SJSA1 (cell line): Measurements from ENCODE around the gene LIX1. TPM values are rescaled to one million over a fixed set of nuclear protein-coding genes. Genes with fewer than 3 reads are reported as not detected.
A peak's percentile ranks its signal among the peaks of the same experiment; 100 is the strongest.

Experiments
- DNase-seq, 2 experiments: peaks; one replicate each; pipeline ENCODE4 v3.0.0-alpha.2; 2015 to 2020; ENCODE audit warnings: low spot score in 2 of 2, low read depth in 1 of 2
- H3K27ac ChIP-seq: fragments of 250-450 bp; sonication (Bioruptor Pico); 2 replicates; pipeline ENCODE4 v1.5.1; 2020; ENCODE audit warnings: mild to moderate bottlenecking, moderate library complexity
- H3K27me3 ChIP-seq: fragments of 250-450 bp; sonication (Bioruptor Pico); replicated peaks from 2 replicates; pipeline ENCODE4 v1.5.1; 2020; ENCODE audit warnings: mild to moderate bottlenecking, moderate library complexity
- H3K36me3 ChIP-seq: fragments of 250-450 bp; sonication (Bioruptor Pico); 2 replicates; pipeline ENCODE4 v1.5.1; 2020; ENCODE audit warnings: mild to moderate bottlenecking
- H3K4me1 ChIP-seq: fragments of 250-450 bp; sonication (Bioruptor Pico); replicated peaks from 2 replicates; pipeline ENCODE4 v1.6.1; 2021; ENCODE audit warnings: mild to moderate bottlenecking
- H3K4me3 ChIP-seq: fragments of 250-450 bp; sonication (Bioruptor Pico); 2 replicates; pipeline ENCODE4 v1.5.1; 2020; ENCODE audit warnings: mild to moderate bottlenecking
- H3K9me3 ChIP-seq: fragments of 250-450 bp; sonication (Bioruptor Pico); replicated peaks from 2 replicates; pipeline ENCODE4 v1.5.1; 2020; ENCODE audit warnings: mild to moderate bottlenecking
- total RNA-seq: library from RNA; depleted of rRNA; stranded (reverse); fragments of >200 nt; shearing (Covaris generic); gene quantifications from 2 replicates; pipeline ENCODE4 v1.2.3, GENCODE V29; 2014

The LIX1 gene
- total RNA-seq, 1 experiment from 2014 or later = not detected

DNA sequence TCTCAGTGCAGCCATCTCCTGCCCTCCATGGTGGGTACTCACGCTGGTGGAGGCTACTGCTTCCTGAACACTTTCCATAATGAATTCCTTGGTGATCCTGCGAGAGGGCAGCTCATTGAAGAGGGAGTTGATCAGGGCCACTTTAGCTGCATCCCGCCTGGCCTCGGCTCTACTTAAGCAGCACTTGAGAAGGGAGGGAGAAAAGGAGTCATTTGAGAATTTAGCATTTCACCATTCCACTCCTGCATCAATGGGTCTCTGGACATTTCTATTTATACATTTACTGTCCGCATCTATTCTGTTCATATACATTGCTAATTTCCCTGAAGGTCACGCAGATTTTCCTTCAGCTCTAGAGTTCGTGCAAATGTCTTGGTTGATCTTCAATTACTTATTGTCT lies 35.1 kb downstream of the LIX1 start:
- Histone ChIP-seq H3K4me3 (no peak overlapping the region), H3K9me3 (no peaks in the 10 kb centered on the region), H3K27ac (no peak overlapping the region), H3K36me3 (no peaks in the 10 kb centered on the region), H3K4me1 (peaks cover under 1% of the 10 kb centered on the region), H3K27me3 (0 out of 2 replicates have a peak, but pooled peaks cover 7% of the 10 kb centered on the region)
- DNase-seq = no peak

DNA sequence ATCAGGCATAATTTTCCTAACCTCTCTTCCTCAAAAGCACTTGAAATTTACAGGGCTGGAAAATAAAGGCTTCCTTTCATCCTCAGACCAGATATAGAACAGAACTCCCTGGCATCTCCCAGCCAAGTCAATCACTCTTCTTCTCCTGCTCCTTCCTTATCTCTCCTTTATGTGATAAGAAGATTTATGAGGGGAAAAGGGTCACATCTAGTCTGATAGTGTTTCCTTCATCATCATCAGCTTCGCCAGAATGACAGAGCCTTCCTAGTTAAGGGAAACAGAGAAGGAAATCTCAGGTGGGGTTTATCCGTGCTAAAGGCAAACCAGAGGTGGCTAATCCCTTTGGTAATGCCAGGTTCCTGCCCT lies 36.2 kb downstream of the LIX1 start:
- Histone ChIP-seq H3K9me3 (no peaks in the 10 kb centered on the region), H3K27me3 (0 out of 2 replicates have a peak, but pooled peaks cover 6% of the 10 kb centered on the region), H3K4me3 (no peak overlapping the region), H3K36me3 (no peaks in the 10 kb centered on the region), H3K27ac (no peak overlapping the region), H3K4me1 (peaks cover 9% of the 10 kb centered on the region)
- no peak for DNase-seq

DNA sequence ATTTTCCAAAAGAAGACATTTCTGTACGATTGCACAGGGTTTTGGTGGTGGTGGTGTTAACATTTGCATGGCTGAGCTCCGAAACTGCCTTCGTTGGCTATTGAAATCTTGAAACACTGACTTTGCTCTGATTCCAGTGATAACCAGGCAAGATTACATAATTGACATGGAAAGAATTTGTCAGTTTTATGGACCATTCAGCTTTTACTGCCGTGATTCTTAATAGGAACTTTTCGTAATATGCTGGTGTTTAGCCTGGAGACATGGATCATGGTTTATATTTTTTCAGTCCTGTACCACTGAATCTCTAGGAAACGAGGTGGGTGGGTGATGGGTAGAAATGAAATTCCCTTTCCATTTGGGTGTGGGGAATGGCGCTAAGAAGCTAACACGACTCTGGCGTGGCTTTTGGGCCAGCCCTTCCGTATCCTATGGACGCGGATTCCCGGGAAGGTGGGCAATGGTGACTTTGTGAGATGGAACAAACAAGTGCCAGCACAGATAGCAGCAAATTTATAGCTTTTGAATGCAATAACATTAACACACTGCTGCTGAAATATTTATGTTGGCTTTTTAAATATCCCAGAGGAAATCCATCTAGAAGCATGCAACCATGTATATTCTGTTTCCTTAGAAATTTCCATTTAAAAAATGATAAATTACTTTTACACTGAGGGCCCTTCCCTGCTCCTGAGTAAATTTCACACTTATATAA lies 36.8 kb downstream of the LIX1 start:
- no peaks in the 10 kb centered on the region for H3K36me3 ChIP-seq
- no peaks in the 10 kb centered on the region for H3K9me3 ChIP-seq
- H3K4me1 ChIP-seq = peaks cover 11% of the 10 kb centered on the region
- H3K4me3 ChIP-seq = no peak overlapping the region
- 0 out of 2 replicates have a peak, but pooled peaks cover 5% of the 10 kb centered on the region for H3K27me3 ChIP-seq
- DNase-seq = no peak
- H3K27ac ChIP-seq = no peak overlapping the region

DNA sequence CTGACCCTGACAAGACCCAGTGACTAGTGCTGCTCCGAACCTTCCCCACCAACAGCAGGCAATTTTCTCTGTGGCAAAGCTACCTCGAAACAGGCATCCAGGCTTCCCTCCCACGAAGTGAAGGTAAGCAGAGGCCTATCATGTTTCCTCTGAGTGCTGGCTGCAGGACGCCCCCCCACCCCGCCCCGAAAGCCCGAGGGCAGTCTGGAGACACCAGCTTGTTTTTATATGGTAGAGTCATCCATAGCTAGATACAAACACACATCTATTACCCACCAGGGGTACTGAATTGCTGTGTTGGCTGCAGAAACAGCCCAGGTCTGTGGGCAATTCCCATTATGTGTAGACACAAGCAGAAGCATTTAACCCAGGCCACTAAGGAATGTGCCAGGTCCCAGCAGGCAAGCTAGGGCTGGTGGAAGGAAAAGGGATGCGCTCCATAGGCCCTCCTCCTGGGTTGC lies 40.4 kb downstream of the LIX1 start:
- Histone ChIP-seq H3K27me3 (peaks cover 12% of the 10 kb centered on the region; the same call in 1 of the 2 replicates), H3K36me3 (no peaks in the 10 kb centered on the region), H3K4me3 (no peak overlapping the region), H3K9me3 (no peaks in the 10 kb centered on the region), H3K27ac (no peak overlapping the region), H3K4me1 (peaks cover 11% of the 10 kb centered on the region)
- no peak for DNase-seq

DNA sequence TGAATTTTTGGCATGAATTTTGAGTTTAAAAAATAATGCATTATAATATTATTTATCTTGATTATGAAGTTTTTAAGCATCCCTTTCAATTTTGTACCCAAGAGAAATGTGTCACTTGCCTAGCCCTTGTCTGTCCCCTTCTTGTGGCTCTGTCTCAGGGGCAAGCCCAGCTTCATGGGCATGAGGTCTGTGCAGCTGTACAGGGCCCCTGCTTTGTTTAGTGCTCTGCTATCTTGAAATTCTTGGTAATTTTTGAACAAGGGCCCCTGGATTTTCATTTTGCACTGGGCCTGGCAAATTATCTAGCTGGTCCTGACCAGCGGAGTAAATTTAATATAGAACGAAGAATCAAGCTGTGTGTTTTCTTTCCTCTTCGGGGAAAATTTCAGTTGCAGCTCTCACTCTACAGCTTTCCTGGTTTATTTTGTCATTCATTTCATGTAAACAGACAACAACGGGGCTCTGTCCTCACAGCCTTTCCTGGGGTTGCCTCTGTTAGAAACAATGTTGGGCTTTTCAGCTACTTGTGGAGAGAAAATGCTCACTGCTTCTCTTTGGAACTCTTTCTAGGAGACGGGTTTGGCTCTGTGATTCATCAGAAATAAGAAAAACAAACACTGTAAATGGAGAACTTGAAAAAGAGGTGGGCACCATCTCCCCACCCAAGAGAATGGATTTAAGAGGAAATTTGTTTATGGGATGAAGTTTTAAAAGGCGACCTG lies 41.1 kb downstream of the LIX1 start:
- H3K4me1 ChIP-seq = peaks cover 11% of the 10 kb centered on the region
- peaks cover 8% of the 10 kb centered on the region for H3K27me3 ChIP-seq
- no peak overlapping the region for H3K27ac ChIP-seq
- H3K4me3 ChIP-seq = no peak overlapping the region
- no peaks in the 10 kb centered on the region for H3K36me3 ChIP-seq
- peak in 1 of 2 experiments; percentile 61 for DNase-seq
- no peaks in the 10 kb centered on the region for H3K9me3 ChIP-seq

DNA sequence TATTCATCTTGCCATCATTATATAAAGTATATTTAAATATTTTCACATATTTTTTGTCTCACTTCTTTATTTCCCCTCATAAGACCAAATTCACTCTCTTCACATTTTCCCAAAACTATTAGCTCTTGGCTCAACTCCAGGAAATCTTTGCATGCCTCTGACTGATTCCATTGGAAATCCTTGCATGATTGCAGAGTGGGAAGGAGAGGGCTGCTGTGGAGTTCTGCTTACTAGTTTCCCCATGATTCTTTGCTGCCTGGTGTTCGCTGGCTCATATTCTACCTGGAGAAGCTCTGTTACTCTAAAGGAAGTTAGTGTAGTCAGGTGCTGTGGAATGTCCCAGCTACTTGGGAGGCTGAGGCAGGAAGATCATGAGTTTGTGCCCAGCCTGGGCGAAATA lies 41.9 kb downstream of the LIX1 start:
- Histone ChIP-seq H3K4me1 (peaks cover 11% of the 10 kb centered on the region), H3K4me3 (no peak overlapping the region), H3K27me3 (peaks cover 12% of the 10 kb centered on the region), H3K36me3 (no peaks in the 10 kb centered on the region), H3K9me3 (no peaks in the 10 kb centered on the region), H3K27ac (no peak overlapping the region)
- no peak for DNase-seq

DNA sequence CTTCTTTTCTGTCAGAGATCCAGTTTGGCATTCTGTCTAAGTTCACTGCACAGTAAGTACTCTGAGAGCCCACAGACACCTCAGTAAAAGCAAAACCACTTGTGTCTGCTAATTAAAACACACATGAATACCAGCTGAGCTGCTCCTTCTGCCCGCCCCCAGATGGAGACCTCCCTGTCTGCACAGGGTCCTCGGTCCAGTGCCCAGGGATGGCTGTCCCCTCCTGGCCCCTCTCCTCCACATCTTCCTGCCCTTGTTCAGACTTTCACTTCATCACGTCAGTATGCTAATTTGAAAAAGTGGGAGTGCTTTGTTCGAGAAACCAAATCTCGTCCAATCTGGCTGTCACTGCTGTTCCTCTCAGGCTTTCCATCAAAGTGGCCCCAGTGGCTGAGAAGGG lies 43.5 kb downstream of the LIX1 start:
- DNase-seq = no peak
- H3K4me1 ChIP-seq = peaks cover 11% of the 10 kb centered on the region
- no peaks in the 10 kb centered on the region for H3K36me3 ChIP-seq
- no peak overlapping the region for H3K27ac ChIP-seq
- H3K4me3 ChIP-seq = no peak overlapping the region
- no peaks in the 10 kb centered on the region for H3K9me3 ChIP-seq
- peaks cover 12% of the 10 kb centered on the region for H3K27me3 ChIP-seq

DNA sequence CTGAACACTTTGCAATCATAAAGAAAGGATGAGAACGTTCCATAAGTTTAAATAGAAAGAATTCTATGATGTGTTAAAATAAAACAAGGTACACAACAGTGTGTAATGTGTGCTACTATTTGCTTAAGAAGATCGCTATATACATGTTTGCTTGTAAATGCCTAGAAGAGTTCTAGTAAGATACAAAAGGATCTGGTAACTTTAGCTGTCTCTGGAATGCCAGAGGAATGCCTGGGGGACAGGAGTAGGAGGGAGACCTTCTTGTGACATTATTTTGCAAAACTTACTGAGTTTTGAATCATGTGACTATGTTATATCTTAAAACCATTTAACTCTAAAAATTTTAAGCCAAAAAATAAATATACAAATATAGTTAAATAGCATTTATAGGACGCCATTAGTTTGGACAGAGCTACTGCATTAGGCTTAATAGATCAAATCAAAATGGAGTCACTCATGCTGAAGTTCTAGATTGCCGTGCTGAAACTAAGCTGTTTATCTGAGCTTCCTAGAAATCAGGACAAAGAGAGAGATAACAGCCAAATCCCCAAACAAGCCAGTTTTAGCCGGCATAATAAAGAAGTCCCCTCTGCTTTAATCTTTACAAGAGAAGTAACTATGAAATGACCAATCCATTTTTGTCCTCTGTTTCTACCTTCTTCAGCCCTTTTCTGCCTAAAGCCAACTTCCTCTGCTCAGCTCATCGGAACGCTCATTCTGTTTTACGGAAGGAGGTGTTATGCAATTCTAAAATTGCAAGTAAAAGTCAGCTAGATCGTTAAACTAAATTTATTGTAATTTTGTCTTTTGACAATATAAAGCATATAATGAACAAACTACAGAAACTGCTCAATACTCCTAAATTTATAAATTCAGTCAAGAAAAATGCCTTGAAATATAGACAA lies 44.8 kb downstream of the LIX1 start:
- H3K27ac ChIP-seq = no peak overlapping the region
- H3K4me3 ChIP-seq = no peak overlapping the region
- no peaks in the 10 kb centered on the region for H3K36me3 ChIP-seq
- peaks cover 11% of the 10 kb centered on the region for H3K4me1 ChIP-seq
- no peak for DNase-seq
- no peaks in the 10 kb centered on the region for H3K9me3 ChIP-seq
- H3K27me3 ChIP-seq = peaks cover 13% of the 10 kb centered on the region

DNA sequence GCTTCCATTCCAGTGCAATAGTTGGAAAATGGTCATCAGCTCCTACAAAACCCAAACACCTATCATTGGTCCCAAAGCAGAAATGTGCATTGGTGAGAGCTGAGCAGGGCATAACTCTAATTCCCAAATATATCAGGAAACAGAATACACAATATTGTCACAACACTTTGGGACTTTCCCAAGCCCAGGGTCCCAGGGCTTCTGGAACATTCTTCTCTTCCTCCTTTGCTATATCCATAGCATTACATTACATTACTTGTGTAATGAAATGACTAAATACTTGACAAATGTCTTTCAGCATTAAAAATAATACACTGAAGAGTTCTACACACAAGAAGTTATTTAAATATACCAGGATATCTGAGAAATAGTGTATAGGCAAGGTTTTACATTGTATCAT lies 45.6 kb downstream of the LIX1 start:
- Histone ChIP-seq H3K36me3 (no peaks in the 10 kb centered on the region), H3K27ac (no peak overlapping the region), H3K27me3 (peaks cover 16% of the 10 kb centered on the region), H3K4me1 (peaks cover 6% of the 10 kb centered on the region), H3K4me3 (no peak overlapping the region), H3K9me3 (no peaks in the 10 kb centered on the region)
- no peak for DNase-seq

DNA sequence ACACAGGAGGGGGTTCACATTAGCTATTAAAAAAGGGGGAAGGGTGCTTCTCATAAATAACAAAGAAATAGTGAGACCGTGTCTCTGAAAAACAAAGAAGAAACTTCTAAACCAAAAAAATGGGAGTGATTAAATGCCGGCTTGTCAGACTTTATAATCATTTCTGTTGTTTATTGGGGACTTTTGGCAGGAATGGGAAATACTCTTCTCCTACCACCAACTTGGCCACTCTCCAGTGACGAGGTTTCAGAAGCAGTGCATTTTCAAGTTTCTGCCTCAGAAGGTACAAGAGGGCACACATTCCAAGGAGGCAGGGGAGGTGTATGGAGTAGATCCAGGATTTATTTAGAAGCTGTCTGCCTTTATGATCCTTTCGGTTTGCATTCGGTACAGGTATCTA lies 46.2 kb downstream of the LIX1 start:
- Histone ChIP-seq H3K27ac (no peak overlapping the region), H3K9me3 (no peaks in the 10 kb centered on the region), H3K36me3 (no peaks in the 10 kb centered on the region), H3K4me3 (no peak overlapping the region), H3K4me1 (peaks cover 2% of the 10 kb centered on the region; the same call in 1 of the 2 replicates), H3K27me3 (peaks cover 16% of the 10 kb centered on the region)
- DNase-seq = no peak

DNA sequence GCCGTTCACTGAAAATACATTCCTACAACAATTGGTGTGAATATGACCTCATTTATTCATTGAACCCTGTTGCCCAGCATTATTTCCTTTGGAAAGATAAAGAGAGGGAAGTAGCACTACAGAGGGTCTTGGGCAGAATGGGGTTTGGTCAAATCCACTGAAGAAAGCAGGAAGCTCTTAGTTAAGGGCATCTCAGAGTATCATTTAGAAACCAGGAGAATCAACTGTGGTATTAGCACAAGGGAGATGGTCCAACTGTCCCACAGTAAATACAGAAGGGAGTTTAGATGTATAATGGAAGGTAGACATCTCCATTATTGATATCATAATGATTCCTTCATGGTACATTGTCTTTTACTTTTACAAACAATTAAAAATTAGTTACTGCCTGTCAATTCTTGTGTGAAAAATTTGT lies 47.1 kb downstream of the LIX1 start:
- no peak overlapping the region for H3K4me3 ChIP-seq
- H3K36me3 ChIP-seq = no peaks in the 10 kb centered on the region
- H3K4me1 ChIP-seq = no peaks in the 10 kb centered on the region; the same call in 1 of the 2 replicates
- peaks cover 16% of the 10 kb centered on the region for H3K27me3 ChIP-seq
- H3K27ac ChIP-seq = no peak overlapping the region
- H3K9me3 ChIP-seq = no peaks in the 10 kb centered on the region
- DNase-seq = no peak

DNA sequence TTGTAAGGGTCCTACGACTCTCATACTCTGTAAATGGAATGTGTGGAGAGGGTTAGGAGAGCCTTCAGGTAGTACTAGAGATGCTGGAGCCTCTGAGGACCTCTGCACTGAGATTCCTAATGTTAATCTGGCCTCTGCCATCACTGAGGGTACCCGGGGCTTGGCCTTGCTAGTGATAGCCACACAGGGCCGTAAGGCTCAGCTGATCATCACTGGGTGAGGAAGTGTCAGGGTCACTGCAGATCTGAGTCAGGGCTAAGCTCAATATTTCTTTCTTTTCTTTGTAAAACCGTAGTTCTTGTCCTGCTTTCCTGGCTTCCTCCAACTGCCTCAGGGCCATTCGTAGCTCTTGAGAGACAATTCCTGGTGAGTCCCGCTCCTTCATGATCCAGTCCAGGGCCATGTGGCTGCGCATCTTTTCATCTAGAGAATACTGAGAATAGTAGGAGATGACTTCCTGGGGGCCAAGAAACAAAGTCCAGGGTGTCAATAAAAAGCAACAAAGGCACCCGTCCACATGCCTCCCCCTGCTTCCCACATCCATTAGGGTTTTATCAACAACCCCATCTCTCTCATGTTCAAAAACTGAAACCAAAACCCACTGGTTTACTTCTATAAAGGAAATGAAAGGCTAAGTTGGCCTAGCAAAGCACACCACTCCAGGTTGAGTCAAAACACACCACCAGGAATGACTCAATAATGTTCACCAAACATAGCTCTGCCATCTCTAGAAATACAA lies 47.7 kb downstream of the LIX1 start:
- H3K9me3 ChIP-seq = no peaks in the 10 kb centered on the region
- no peaks in the 10 kb centered on the region for H3K36me3 ChIP-seq
- H3K4me3 ChIP-seq = no peak overlapping the region
- no peak for DNase-seq
- H3K4me1 ChIP-seq = no peaks in the 10 kb centered on the region; the same call in 1 of the 2 replicates
- peaks cover 16% of the 10 kb centered on the region for H3K27me3 ChIP-seq
- no peak overlapping the region for H3K27ac ChIP-seq

DNA sequence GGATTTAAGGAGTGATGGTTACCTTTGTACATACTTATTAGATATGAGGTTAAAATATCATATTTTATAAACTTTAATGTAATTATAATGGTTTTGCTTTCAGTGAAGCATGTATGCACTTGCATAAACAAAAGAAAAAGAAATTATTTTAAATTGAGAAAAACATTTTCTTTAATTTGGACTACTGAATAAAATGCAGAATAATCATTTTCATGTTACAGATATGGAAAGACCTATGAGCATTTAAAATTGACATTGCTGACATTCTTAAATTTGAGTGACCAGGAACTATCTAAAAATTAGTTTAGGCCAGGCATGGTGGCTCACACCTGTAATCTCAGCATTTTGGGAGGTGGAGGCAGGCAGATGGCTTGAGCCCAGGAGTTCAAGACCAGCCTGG lies 49.2 kb downstream of the LIX1 start:
- peaks cover 16% of the 10 kb centered on the region for H3K27me3 ChIP-seq
- no peak overlapping the region for H3K4me3 ChIP-seq
- no peak overlapping the region for H3K27ac ChIP-seq
- DNase-seq = no peak
- H3K36me3 ChIP-seq = no peaks in the 10 kb centered on the region
- no peaks in the 10 kb centered on the region; the same call in 1 of the 2 replicates for H3K4me1 ChIP-seq
- no peaks in the 10 kb centered on the region for H3K9me3 ChIP-seq
